Astrocyte (in vitro differentiated cells and primary cell): ENCODE results near the gene PPP2R2B. TPM values are rescaled to one million over a fixed set of nuclear protein-coding genes. Genes with fewer than 3 reads are reported as not detected.

Source experiments
- DNase-seq: peaks from one replicate; pipeline ENCODE4 v3.0.0-alpha.2; 2010; ENCODE audit warnings: low read depth
- FAIRE-seq: peaks from 2 replicates; lab custom pipeline; 2011; peaks lifted over from hg19 to GRCh38; lab: Jason Lieb, UNC
- H2AFZ ChIP-seq: 2 replicates; pipeline ENCODE4 v1.6.0; 2012; ENCODE audit warnings: low read depth, low read length, inconsistent platforms
- H3K27ac ChIP-seq: 2 replicates; pipeline ENCODE4 v1.5.1; 2011; ENCODE audit warnings: low read depth, low read length, inconsistent platforms
- H3K27me3 ChIP-seq: 2 replicates; pipeline ENCODE4 v1.6.0; 2011; ENCODE audit warnings: low read length, inconsistent platforms; ENCODE audit not compliant: insufficient read depth
- H3K36me3 ChIP-seq: 2 replicates; pipeline ENCODE4 v1.5.1; 2011; ENCODE audit warnings: low read length, inconsistent platforms; ENCODE audit not compliant: insufficient read depth
- H3K4me1 ChIP-seq: 2 replicates; pipeline ENCODE4 v1.5.1; 2011; ENCODE audit warnings: low read length, inconsistent platforms; ENCODE audit not compliant: insufficient read depth
- H3K4me2 ChIP-seq: 2 replicates; pipeline ENCODE4 v1.6.0; 2012; ENCODE audit warnings: low read length, inconsistent platforms
- H3K4me3 ChIP-seq: 2 replicates; pipeline ENCODE4 v1.5.1; 2011; ENCODE audit warnings: low read depth, mild to moderate bottlenecking, low read length, inconsistent platforms; ENCODE audit not compliant: insufficient read depth
- H3K79me2 ChIP-seq: 2 replicates; pipeline ENCODE4 v1.6.0; 2012; ENCODE audit warnings: mild to moderate bottlenecking, low read length, inconsistent platforms; ENCODE audit not compliant: insufficient read depth
- H3K9ac ChIP-seq: 2 replicates; pipeline ENCODE4 v1.6.0; 2012; ENCODE audit warnings: mild to moderate bottlenecking, low read length, inconsistent platforms
- H3K9me3 ChIP-seq: 2 replicates; pipeline ENCODE4 v1.5.1; 2012; ENCODE audit warnings: low read depth, mild to moderate bottlenecking, low read length, inconsistent platforms; ENCODE audit not compliant: insufficient read depth
- H4K20me1 ChIP-seq: 2 replicates; pipeline ENCODE4 v1.6.0; 2012; ENCODE audit warnings: low read length, inconsistent platforms; ENCODE audit not compliant: insufficient read depth
- H3K27ac Mint-ChIP-seq: one replicate; pipeline ENCODE4 v1.8.0; 2021; ENCODE audit warnings: mild to moderate bottlenecking, mixed read lengths; ENCODE audit not compliant: unreplicated experiment
- H3K27me3 Mint-ChIP-seq: one replicate; pipeline ENCODE4 v1.8.0; 2021; ENCODE audit warnings: low read depth, mixed read lengths; ENCODE audit not compliant: unreplicated experiment
- H3K36me3 Mint-ChIP-seq: one replicate; pipeline ENCODE4 v1.8.0; 2021; ENCODE audit warnings: low read depth, mixed read lengths; ENCODE audit not compliant: unreplicated experiment
- H3K4me1 Mint-ChIP-seq: one replicate; pipeline ENCODE4 v1.8.0; 2021; ENCODE audit warnings: low read depth, mixed read lengths; ENCODE audit not compliant: unreplicated experiment
- H3K4me3 Mint-ChIP-seq: one replicate; pipeline ENCODE4 v1.8.0; 2021; ENCODE audit warnings: mild to moderate bottlenecking, moderate library complexity, mixed read lengths; ENCODE audit not compliant: unreplicated experiment
- H3K9me3 Mint-ChIP-seq: one replicate; pipeline ENCODE4 v1.8.0; 2021; ENCODE audit warnings: mild to moderate bottlenecking, mixed read lengths; ENCODE audit not compliant: unreplicated experiment
- CTCF ChIP-seq: IDR thresholded peaks from 2 replicates; pipeline ENCODE4 v1.5.1; 2011; ENCODE audit warnings: low read depth, mild to moderate bottlenecking, inconsistent platforms, low read length, moderate library complexity; ENCODE audit not compliant: insufficient read depth
- EZH2 ChIP-seq: IDR thresholded peaks from 2 replicates; pipeline ENCODE4 v1.6.1; 2012; ENCODE audit warnings: mild to moderate bottlenecking, low read length, inconsistent platforms; ENCODE audit not compliant: insufficient read depth
- total RNA-seq: library from RNA; stranded (reverse); gene quantifications from 2 replicates; pipeline ENCODE4 v1.2.1, GENCODE V29; 2021

Gene PPP2R2B
- total RNA-seq, 1 donor from 2014 or later = 5.2 TPM

- Mint-ChIP-seq H3K36me3 (no peaks in the 10 kb centered on the region), H3K27me3 (peaks cover 2% of the 10 kb centered on the region), H3K4me3 (no peak overlapping the region), H3K9me3 (no peaks in the 10 kb centered on the region), H3K27ac (no peak overlapping the region), H3K4me1 (no peaks in the 10 kb centered on the region)
- Histone ChIP-seq H4K20me1 (no peaks in the 10 kb centered on the region), H3K79me2 (no peaks in the 10 kb centered on the region), H2AFZ (no peak overlapping the region), H3K36me3 (no peaks in the 10 kb centered on the region), H3K4me1 (no peaks in the 10 kb centered on the region), H3K4me2 (no peak overlapping the region), H3K27ac (no peak overlapping the region), H3K9me3 (no peaks in the 10 kb centered on the region), H3K9ac (no peak overlapping the region), H3K4me3 (no peak overlapping the region), H3K27me3 (no peaks in the 10 kb centered on the region)
- DNase-seq (no peak), FAIRE-seq (no peak)
- TF ChIP-seq EZH2 = no peak
- no peak for TF ChIP-seq CTCF
These were observed 120.5 kb downstream of the PPP2R2B start for GRCh38 chr5:146758076-146758475.

GRCh38 chr5:146756546-146756945 is 122.0 kb downstream of the PPP2R2B start:
- Histone ChIP-seq H2AFZ (no peak overlapping the region), H3K4me3 (no peak overlapping the region), H3K36me3 (no peaks in the 10 kb centered on the region), H3K27ac (no peak overlapping the region), H3K9me3 (no peaks in the 10 kb centered on the region), H3K9ac (no peak overlapping the region), H3K4me1 (no peaks in the 10 kb centered on the region), H3K4me2 (no peak overlapping the region), H4K20me1 (no peaks in the 10 kb centered on the region), H3K79me2 (no peaks in the 10 kb centered on the region), H3K27me3 (no peaks in the 10 kb centered on the region)
- FAIRE-seq (no peak), DNase-seq (peak; percentile 48)
- no peak for TF ChIP-seq EZH2
- TF ChIP-seq CTCF = no peak
- no peaks in the 10 kb centered on the region for H3K9me3 Mint-ChIP-seq
- H3K27ac Mint-ChIP-seq = no peak overlapping the region
- H3K4me1 Mint-ChIP-seq = peaks cover 5% of the 10 kb centered on the region
- H3K4me3 Mint-ChIP-seq = no peak overlapping the region
- peaks cover 2% of the 10 kb centered on the region for H3K27me3 Mint-ChIP-seq
- no peaks in the 10 kb centered on the region for H3K36me3 Mint-ChIP-seq

- no peak overlapping the region for H3K9ac ChIP-seq
- TF ChIP-seq EZH2 = no peak
- no peak for TF ChIP-seq CTCF
These were observed 122.8 kb downstream of the PPP2R2B start for GRCh38 chr5:146755793-146756192.

More at GRCh38 chr5:146755793-146756192, 122.8 kb downstream of the PPP2R2B start:
- Histone ChIP-seq H2AFZ (no peak overlapping the region), H3K4me1 (no peaks in the 10 kb centered on the region), H3K36me3 (no peaks in the 10 kb centered on the region), H3K4me3 (no peak overlapping the region), H3K9me3 (no peaks in the 10 kb centered on the region), H3K27me3 (no peaks in the 10 kb centered on the region), H4K20me1 (no peaks in the 10 kb centered on the region), H3K79me2 (no peaks in the 10 kb centered on the region), H3K4me2 (no peak overlapping the region), H3K27ac (no peak overlapping the region)
- Mint-ChIP-seq H3K27me3 (peaks cover 2% of the 10 kb centered on the region), H3K4me1 (peaks cover 5% of the 10 kb centered on the region), H3K4me3 (no peak overlapping the region), H3K9me3 (no peaks in the 10 kb centered on the region), H3K36me3 (no peaks in the 10 kb centered on the region), H3K27ac (no peak overlapping the region)
- DNase-seq = peak; percentile 69
- no peak for FAIRE-seq
